Subcutaneous adipose tissue (tissue), 4 donors: Measurements from ENCODE around the gene CRACR2A. TPM values are rescaled to one million over a fixed set of nuclear protein-coding genes. Genes with fewer than 3 reads are reported as not detected.

Source experiments
- total RNA-seq, 4 donors: library from RNA; depleted of rRNA; stranded (reverse); fragments of >200 nt; gene quantifications; one replicate each; pipeline ENCODE4 v1.1.0, GENCODE V29; 2016
- TF ChIP-seq, protein P1 (sequence below): fragments of 450-650 bp; IDR thresholded peaks from one replicate; pipeline ENCODE4 v1.5.1; 2016; ENCODE audit warnings: low read depth, mild to moderate bottlenecking, control low read depth, antibody characterized with exemption, moderate library complexity

CRACR2A gene
- total RNA-seq, 4 donors from 2014 or later: 3.8 to 6.8 (median 6.2) TPM

DNA sequence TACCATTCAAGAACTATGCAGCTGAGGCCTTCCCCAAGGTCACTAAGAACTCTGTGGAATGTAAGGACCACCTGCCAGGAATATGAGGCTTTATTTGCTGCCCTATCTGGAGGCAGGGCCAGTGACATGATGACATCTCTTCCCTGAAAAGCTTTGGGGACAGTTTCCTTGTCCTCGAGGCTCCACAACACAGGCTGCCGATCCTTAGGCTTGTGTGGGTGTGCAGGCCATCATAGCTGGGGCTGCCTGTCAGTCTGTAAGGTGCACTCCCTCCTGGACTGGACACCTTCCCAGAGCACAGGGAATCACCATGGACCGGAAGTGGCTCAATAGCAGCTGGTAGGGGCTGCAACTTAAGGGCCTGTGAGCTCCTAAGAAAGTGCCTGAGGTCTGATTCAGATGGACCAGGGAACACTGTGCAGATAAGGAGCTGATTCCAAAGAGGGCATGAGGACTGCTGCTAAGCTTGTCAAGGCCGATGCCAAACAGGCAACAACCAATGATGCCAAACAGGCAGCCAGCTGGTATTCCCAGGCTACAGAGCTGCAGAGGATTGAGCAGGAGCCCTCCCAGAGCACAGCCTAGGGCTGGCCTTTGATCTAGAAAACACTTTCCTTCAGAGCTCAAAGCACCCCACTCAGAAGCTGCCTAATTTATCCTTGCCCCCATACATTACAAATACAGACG, 84.3 kb downstream of the CRACR2A start:
- TF ChIP-seq, protein P1, sequence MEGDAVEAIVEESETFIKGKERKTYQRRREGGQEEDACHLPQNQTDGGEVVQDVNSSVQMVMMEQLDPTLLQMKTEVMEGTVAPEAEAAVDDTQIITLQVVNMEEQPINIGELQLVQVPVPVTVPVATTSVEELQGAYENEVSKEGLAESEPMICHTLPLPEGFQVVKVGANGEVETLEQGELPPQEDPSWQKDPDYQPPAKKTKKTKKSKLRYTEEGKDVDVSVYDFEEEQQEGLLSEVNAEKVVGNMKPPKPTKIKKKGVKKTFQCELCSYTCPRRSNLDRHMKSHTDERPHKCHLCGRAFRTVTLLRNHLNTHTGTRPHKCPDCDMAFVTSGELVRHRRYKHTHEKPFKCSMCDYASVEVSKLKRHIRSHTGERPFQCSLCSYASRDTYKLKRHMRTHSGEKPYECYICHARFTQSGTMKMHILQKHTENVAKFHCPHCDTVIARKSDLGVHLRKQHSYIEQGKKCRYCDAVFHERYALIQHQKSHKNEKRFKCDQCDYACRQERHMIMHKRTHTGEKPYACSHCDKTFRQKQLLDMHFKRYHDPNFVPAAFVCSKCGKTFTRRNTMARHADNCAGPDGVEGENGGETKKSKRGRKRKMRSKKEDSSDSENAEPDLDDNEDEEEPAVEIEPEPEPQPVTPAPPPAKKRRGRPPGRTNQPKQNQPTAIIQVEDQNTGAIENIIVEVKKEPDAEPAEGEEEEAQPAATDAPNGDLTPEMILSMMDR: no peak

DNA sequence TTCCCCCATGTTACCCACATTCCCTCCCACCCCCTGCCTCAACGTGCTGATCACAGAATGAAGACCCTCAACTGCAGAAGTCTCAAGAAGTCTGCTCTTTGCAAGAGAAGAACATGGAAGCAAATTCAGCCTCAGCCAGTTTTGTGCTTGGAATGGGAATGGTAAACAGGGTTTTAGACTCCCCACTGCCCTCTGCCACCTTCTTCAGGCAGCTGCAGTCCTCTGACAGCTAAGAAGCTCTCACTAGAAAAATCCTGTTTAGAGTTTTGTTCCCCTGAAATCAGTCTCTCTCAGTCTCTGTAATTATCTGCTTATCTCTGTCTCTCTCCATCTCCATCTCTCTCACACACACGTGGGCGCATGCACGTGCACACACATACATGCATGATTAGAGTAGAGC, 85.4 kb downstream of the CRACR2A start:
- TF ChIP-seq, protein P1: no peak

DNA sequence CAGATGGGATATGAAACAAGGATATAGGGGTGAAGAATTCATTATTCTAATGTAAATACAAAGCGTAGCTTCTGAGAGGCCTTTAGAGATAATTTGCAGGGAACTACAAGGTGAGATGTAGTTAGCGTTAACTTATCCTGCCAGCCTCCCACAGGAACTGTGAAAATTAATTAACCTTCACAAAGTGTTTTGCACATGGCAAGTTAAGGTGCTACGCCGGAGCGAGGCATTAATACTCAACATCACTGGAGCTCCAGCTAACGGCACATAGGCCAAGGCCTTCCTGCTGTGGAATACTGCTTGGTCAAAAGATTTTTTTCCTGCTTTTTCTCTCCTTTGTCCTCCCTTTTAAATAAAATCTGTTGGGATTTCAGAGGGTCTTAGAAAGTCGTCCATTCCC, 86.5 kb downstream of the CRACR2A start:
- TF ChIP-seq, protein P1: no peak

DNA sequence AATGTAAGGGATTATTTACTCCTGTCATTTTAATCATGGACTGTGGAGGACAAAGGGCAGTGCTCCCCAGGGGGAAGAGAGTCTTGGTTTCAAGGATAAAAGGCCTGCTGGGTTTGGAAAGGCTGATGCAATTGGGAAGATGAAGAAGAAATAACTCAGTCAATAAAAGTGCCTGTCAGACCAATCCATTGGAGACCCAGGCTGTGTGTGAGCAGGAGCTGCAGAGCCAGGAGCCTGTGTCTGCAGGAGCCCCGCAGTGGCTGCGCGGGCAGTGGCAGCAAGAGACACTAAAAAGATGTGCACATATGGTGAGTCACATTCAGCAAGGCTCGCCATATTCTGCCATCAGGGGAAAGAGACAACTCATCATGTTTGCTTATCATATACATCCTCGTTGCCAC, 90.4 kb downstream of the CRACR2A start:
- TF ChIP-seq, protein P1: no peak

DNA sequence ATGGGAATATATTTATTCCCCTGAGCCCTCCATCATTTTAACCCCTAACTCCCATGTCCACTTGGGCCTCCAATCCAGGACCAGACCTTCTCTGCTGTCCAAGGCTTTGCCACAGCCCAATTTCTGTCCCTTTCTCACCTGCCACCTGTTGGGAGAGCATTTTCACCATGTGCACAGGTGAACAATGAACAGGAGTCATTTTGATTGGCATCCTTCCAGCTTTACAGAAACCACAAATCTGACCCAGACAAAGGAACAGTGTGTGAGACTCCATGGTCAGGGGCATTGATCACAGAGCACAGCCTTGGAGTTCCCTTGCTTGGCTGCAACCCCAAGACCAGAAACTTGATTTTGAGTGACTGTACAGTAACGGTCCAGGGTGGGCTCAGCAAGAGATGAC, 91.9 kb downstream of the CRACR2A start:
- TF ChIP-seq, protein P1: no peak

DNA sequence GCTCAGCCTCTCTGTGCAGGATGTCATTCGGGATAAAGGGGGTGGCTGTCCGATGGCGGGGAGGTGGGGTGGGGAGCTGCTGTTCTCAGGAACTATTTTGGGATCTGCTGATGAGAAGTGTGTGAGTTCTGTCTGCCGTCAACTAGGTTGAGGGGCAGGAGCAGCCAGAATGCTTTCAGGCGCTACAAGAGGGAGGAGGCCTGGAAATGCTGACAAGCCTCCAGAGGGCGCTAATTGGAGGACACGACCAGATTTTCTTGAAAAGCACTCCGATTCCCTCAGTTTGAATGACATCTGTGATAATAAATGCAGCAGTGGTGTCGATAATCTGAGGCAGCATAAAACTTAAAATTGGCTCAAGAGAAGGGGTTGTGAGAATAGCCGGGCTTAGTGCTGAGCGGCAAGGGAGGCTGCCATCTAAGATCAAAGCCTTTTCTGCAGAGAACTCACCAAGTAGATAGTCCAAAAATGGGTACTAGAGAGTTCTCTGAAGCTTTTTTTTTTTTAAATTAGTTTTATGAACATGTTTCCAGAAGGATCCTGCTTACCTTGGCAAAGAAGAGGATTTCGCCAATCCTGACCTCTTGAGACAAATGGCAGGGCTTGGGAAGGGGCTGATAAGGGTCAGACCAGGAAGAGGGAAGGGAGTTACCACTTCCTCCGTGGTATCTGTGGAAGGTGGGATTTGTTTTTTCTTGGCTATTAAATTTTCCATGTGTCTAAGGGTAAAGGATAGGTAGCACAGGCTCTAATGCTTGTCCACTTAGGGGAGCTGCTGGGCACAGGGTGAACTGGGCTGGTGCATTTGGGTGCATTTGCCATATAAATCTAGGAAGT, 94.4 kb downstream of the CRACR2A start:
- TF ChIP-seq, protein P1: no peak

DNA sequence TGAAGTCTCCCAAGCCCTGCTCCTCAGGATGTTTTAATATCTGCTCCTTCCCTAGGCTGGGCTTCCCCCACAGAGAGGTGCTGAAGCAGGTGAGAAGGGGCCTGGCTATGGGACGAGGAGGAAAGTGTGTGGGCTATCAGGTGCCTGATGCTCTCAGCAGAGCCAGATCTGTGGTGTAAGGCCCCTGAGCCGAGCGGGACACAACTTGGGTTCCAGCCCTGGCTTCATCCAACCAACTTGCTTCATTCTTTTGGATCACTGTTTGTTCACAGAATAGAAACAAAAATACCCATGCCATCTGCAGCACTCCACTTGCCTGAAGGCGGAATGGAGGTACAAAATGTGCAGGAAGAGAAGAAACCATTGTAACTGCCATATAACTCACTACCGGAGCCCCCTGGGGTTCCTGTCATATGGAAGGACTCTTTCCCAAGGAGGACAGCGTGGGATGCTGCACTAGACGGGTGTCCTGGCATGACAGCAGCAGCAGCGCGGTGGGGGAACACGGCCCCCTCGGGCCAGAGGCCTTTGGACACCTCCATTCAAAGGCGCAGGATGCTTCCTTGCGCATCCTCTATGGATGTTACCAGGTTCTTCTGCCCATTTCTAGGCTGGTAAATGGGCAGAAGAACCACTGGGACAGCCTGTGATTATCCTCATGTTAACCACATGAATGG, 95.8 kb downstream of the CRACR2A start:
- TF ChIP-seq, protein P1: no peak
